Esophagus (tissue), 2 donors: ENCODE measurements around the gene LRMDA. TPM values are rescaled to one million over a fixed set of nuclear protein-coding genes. Genes with fewer than 3 reads are reported as not detected.

Experiments
- H3K27ac ChIP-seq, 2 donors: one replicate each; pipeline ENCODE4 v1.5.1; 2013; ENCODE audit warnings: low read depth in 2 of 2, mild to moderate bottlenecking in 2 of 2, inconsistent platforms in 1 of 2, low read length in 1 of 2, moderate library complexity in 1 of 2
- H3K27me3 ChIP-seq, 2 donors: one replicate each; pipeline ENCODE4 v1.6.1; 2013; ENCODE audit warnings: low read length in 2 of 2, control low read depth in 1 of 2, mild to moderate bottlenecking in 1 of 2; ENCODE audit not compliant: insufficient read depth in 2 of 2, control insufficient read depth in 1 of 2
- H3K36me3 ChIP-seq, 2 donors: one replicate each; pipeline ENCODE4 v1.6.1; 2013; ENCODE audit warnings: low read length in 1 of 2; ENCODE audit not compliant: control insufficient read depth in 2 of 2, insufficient read depth in 2 of 2
- H3K4me1 ChIP-seq, 2 donors: one replicate each; pipeline ENCODE4 v1.6.1; 2013; ENCODE audit warnings: low read length in 1 of 2; ENCODE audit not compliant: control insufficient read depth in 2 of 2, insufficient read depth in 2 of 2
- H3K4me3 ChIP-seq, 2 donors: one replicate each; pipeline ENCODE4 v1.5.1; 2013; ENCODE audit warnings: low read length in 2 of 2, mild to moderate bottlenecking in 2 of 2, low read depth in 1 of 2, moderate library complexity in 1 of 2
- H3K9me3 ChIP-seq, 2 donors: one replicate each; pipeline ENCODE4 v1.6.1; 2013; ENCODE audit warnings: mild to moderate bottlenecking in 2 of 2, low read depth in 1 of 2, low read length in 1 of 2, moderate library complexity in 1 of 2; ENCODE audit not compliant: control insufficient read depth in 2 of 2, insufficient read depth in 1 of 2
- WGBS, 2 donors: extraction: QIAGEN DNeasy Blood & Tissue Kit; methylation state at CpG; one replicate each; pipeline ENCODE4 v1.1.7; 2013; 5-methylcytosine and 5-hydroxymethylcytosine counted together
- polyA plus RNA-seq, 2 donors: library from polyadenylated mRNA; stranded (reverse); fragments of 200-250 nt; gene quantifications; one replicate each; pipeline ENCODE4 v1.2.3, GENCODE V29; 2013
- donor health status: healthy with polysubstance abuse.
- donor health status: Bipolar disorder and iron deficiency.

The LRMDA gene
- polyA plus RNA-seq, 2 donors, result 1.8 to 4.0 TPM

DNA sequence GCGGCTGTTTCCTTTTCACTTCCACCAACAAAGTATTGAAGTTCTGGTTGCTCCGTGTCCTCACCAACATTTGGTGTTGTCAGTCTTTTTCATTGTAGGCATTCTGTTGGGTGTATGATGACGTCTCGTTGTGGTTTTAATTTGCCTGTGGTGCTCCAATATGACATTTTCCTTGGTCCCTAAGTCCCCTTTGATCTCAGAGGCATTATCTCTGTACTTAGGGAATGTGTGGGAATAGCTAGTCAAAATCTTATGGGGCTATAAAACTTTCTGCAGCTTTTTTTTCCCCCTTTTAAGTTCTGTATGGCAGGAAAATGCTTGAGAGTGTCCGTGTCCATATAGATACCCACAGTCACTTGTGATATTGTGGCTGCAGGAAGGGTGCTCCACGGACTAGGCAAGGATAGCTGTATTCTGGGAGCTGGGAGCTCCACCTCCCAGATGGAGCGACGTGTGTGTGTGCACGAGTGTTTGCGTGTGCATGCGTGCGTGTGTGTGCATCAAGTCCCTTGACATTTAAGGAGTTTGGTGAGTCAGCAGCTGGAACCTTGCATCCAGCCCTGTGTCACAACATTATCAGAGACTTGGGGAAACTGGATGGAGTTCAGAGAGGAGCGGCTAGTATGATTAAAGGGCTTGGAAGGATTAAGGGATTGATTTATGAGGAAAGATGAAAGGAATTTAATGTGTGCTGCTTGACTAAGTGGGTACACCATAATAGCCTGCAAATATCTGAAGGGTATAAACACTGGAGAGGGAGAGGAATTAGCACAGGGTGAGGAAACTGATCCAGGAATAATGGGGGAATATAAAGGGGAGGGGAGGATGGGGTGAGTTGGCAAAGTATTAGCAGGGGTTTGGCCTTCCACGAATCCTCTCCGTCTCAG lies 66.8 kb downstream of the LRMDA start:
- WGBS, 2 donors, result 45 to 53% methylated on average over 15 of the region's 15 CpGs
- Histone ChIP-seq H3K9me3 (no peaks in the 10 kb centered on the region), H3K27me3 (no peaks in the 10 kb centered on the region), H3K4me3 (no peak overlapping the region), H3K36me3 (no peaks in the 10 kb centered on the region), H3K27ac (no peak overlapping the region), H3K4me1 (peaks cover 0 to 7% of the 10 kb centered on the region in 2 donors)

- WGBS, 2 donors, result 38 to 43% methylated on average over 5 of the region's 5 CpGs
- Histone ChIP-seq H3K27me3 (no peaks in the 10 kb centered on the region), H3K36me3 (no peaks in the 10 kb centered on the region), H3K27ac (no peak overlapping the region), H3K4me1 (peaks cover 0 to 7% of the 10 kb centered on the region in 2 donors), H3K4me3 (no peak overlapping the region), H3K9me3 (no peaks in the 10 kb centered on the region)
Measured at GRCh38 chr10:75498884-75499350, 67.5 kb downstream of the LRMDA start.

GRCh38 chr10:75499556-75500160 lies 68.2 kb downstream of the LRMDA start:
- H3K36me3 ChIP-seq, result no peaks in the 10 kb centered on the region
- no peak overlapping the region for H3K27ac ChIP-seq
- 56% methylated on average over 4 of the region's 4 CpGs for WGBS, 2 donors
- no peak overlapping the region for H3K4me3 ChIP-seq
- H3K9me3 ChIP-seq, result no peaks in the 10 kb centered on the region
- H3K4me1 ChIP-seq, result peaks cover 0 to 7% of the 10 kb centered on the region in 2 donors
- no peaks in the 10 kb centered on the region for H3K27me3 ChIP-seq

- Histone ChIP-seq H3K4me3 (no peak overlapping the region), H3K9me3 (no peaks in the 10 kb centered on the region), H3K4me1 (peaks cover 0 to 7% of the 10 kb centered on the region in 2 donors), H3K27ac (no peak overlapping the region), H3K36me3 (no peaks in the 10 kb centered on the region), H3K27me3 (no peaks in the 10 kb centered on the region)
- 66 to 69% methylated on average over 3 of the region's 3 CpGs for WGBS, 2 donors
Measured at GRCh38 chr10:75502389-75502788, 71.0 kb downstream of the LRMDA start.

- no peaks in the 10 kb centered on the region for H3K36me3 ChIP-seq
- no peak overlapping the region for H3K4me3 ChIP-seq
- peaks cover 0 to 7% of the 10 kb centered on the region in 2 donors for H3K4me1 ChIP-seq
- H3K27me3 ChIP-seq, result no peaks in the 10 kb centered on the region
- no peak overlapping the region for H3K27ac ChIP-seq
- no peaks in the 10 kb centered on the region for H3K9me3 ChIP-seq
Measured at GRCh38 chr10:75502838-75503237, 71.4 kb downstream of the LRMDA start.

- WGBS, 2 donors, result 67 to 85% methylated on average over 1 of the region's 1 CpG
- Histone ChIP-seq H3K36me3 (no peaks in the 10 kb centered on the region), H3K9me3 (no peaks in the 10 kb centered on the region), H3K4me3 (no peak overlapping the region), H3K27me3 (no peaks in the 10 kb centered on the region), H3K27ac (no peak overlapping the region), H3K4me1 (peaks cover 0 to 2% of the 10 kb centered on the region in 2 donors)
Measured at GRCh38 chr10:75505293-75505692, 73.9 kb downstream of the LRMDA start.

- H3K9me3 ChIP-seq, result no peaks in the 10 kb centered on the region
- H3K27me3 ChIP-seq, result no peaks in the 10 kb centered on the region
- H3K27ac ChIP-seq, result no peak overlapping the region
- 73 to 79% methylated on average over 3 of the region's 3 CpGs for WGBS, 2 donors
- H3K36me3 ChIP-seq, result no peaks in the 10 kb centered on the region
- no peak overlapping the region for H3K4me3 ChIP-seq
- H3K4me1 ChIP-seq, result peaks cover 0 to 2% of the 10 kb centered on the region in 2 donors
Measured at GRCh38 chr10:75505840-75506506, 74.5 kb downstream of the LRMDA start.

- H3K4me3 ChIP-seq, result no peak overlapping the region
- no peaks in the 10 kb centered on the region for H3K9me3 ChIP-seq
- H3K4me1 ChIP-seq, result peaks cover 0 to 2% of the 10 kb centered on the region in 2 donors
- 89 to 93% methylated on average over 4 of the region's 4 CpGs for WGBS, 2 donors
- no peaks in the 10 kb centered on the region for H3K36me3 ChIP-seq
- H3K27me3 ChIP-seq, result no peaks in the 10 kb centered on the region
- H3K27ac ChIP-seq, result no peak overlapping the region
Measured at GRCh38 chr10:75506930-75507329, 75.5 kb downstream of the LRMDA start.

DNA sequence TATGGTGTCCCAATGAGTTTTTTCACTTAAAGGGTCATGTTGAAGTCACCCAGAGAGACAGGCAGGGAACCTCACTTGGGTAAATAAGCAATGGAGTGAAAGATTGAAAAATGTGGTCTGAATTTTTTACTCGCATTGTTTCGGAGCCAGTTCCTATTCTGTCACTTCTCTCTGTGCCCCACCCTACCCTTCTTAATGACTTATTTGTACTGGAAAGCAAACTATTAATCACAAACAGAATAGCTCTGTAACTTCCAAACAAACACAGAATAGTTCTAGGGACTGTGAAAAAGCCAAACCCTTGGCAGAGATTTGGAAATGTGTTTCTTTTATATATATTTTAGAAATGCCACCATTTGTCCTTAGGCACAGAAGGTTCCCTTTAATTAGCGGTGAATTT lies 76.0 kb downstream of the LRMDA start:
- H3K27ac ChIP-seq, result no peak overlapping the region
- H3K36me3 ChIP-seq, result no peaks in the 10 kb centered on the region
- no peaks in the 10 kb centered on the region for H3K27me3 ChIP-seq
- no peak overlapping the region for H3K4me3 ChIP-seq
- no peaks in the 10 kb centered on the region for H3K9me3 ChIP-seq
- H3K4me1 ChIP-seq, result peaks cover 0 to 2% of the 10 kb centered on the region in 2 donors
- WGBS, 2 donors, result 48 to 54% methylated on average over 3 of the region's 3 CpGs
